ENCODE data around the gene THOC6. TPM values are rescaled to one million over a fixed set of nuclear protein-coding genes. Genes with fewer than 3 reads are reported as not detected.

The THOC6 gene
- total and polyA plus RNA-seq, 2 donors (not counting 3 experiments of a cell fraction or from before 2014, with no cell fraction given): 23.9 to 39.3 TPM

DNA sequence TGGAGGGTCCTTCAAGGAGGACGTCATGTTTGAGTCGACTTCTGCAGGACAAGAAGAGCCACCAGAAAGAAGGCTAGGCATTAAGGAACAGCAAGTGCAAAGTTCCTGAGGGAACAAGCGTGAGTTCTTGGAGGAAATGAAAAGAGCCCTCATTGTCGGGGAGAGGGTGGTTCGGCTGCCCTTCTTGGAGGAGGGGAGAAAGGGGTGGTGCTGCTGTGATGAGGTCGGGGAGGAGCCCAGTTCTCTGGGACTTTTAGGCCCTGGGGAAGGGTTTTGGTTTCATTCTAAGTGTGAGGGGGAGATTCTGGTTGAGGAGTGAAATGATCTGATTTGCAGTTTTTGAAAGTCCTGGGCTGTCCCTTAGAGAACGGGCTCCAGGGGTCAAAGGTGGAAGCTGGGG, 8.8 kb downstream of the THOC6 start:
- TF ChIP-seq FOS (IDR thresholded peaks at IDR 0.05; ENCODE audit: borderline replicate concordance, insufficient read depth, low read length) (no peak), MYC (IDR thresholded peaks at IDR 0.05; ENCODE audit: low read depth, low read length) (no peak), JUN (IDR thresholded peaks at IDR 0.05; ENCODE audit: borderline replicate concordance, insufficient read depth, insufficient read length, low read depth) (no peak), GATA2 (IDR thresholded peaks at IDR 0.05; ENCODE audit: insufficient read depth, insufficient read length, low read depth, low read length) (no peak), POLR2A (IDR thresholded peaks at IDR 0.05; ENCODE audit: low read depth, low read length) (no peak), POLR2AphosphoS5 (IDR thresholded peaks at IDR 0.05; ENCODE audit: insufficient read depth, low read depth, low read length) (no peak), EZH2 (IDR thresholded peaks at IDR 0.05; ENCODE audit: borderline replicate concordance, low read depth, low read length, severe bottlenecking) (no peak)
- TF ChIP-seq, protein P1, sequence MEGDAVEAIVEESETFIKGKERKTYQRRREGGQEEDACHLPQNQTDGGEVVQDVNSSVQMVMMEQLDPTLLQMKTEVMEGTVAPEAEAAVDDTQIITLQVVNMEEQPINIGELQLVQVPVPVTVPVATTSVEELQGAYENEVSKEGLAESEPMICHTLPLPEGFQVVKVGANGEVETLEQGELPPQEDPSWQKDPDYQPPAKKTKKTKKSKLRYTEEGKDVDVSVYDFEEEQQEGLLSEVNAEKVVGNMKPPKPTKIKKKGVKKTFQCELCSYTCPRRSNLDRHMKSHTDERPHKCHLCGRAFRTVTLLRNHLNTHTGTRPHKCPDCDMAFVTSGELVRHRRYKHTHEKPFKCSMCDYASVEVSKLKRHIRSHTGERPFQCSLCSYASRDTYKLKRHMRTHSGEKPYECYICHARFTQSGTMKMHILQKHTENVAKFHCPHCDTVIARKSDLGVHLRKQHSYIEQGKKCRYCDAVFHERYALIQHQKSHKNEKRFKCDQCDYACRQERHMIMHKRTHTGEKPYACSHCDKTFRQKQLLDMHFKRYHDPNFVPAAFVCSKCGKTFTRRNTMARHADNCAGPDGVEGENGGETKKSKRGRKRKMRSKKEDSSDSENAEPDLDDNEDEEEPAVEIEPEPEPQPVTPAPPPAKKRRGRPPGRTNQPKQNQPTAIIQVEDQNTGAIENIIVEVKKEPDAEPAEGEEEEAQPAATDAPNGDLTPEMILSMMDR (IDR thresholded peaks at IDR 0.05; ENCODE audit: extremely low read depth in 1 of 2, insufficient read depth in 1 of 2, low read depth in 1 of 2, low read length in 2 of 2): no peak
- TF ChIP-seq, protein P2, sequence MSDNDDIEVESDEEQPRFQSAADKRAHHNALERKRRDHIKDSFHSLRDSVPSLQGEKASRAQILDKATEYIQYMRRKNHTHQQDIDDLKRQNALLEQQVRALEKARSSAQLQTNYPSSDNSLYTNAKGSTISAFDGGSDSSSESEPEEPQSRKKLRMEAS (IDR thresholded peaks at IDR 0.05; ENCODE audit: insufficient read depth, insufficient read length): no peak
- dilution Hi-C loops (cut with MboI; ENCODE audit: extremely low pct_ligation_motif_present, low sequenced_read_pairs) (no loop called here), intact Hi-C loops (cut with micrococcal nuclease) (no loop called here)
- no peak for FAIRE-seq
- no peak for DNase-seq (ENCODE audit: low read depth, low spot score)
- CTCF ChIA-PET: interaction anchor here (1.1 to 8.8 kb wide), 11 partner anchors 12 to 133 kb away, joined by 4 to 200 read pairs (median 7); partner anchors contain the start of gene MMP25
- Histone ChIP-seq H3K36me3 (ENCODE audit: control insufficient read depth in 2 of 2, extremely low read depth in 1 of 2, insufficient read depth in 2 of 2, low read length in 2 of 2) (no peaks in the 10 kb centered on the region), H3K9ac (replicated peaks; ENCODE audit: extremely low read depth, insufficient read depth, low read length) (no peak overlapping the region), H3K27ac (ENCODE audit: insufficient read depth, low read depth, low read length) (no peak overlapping the region), H3K4me2 (ENCODE audit: insufficient read depth, low read length) (no peak overlapping the region), H4K20me1 (replicated peaks; ENCODE audit: control insufficient read depth, extremely low read depth, insufficient read depth, low read length) (no peaks in the 10 kb centered on the region), H3K79me2 (ENCODE audit: control insufficient read depth, insufficient read depth, low read length) (no peaks in the 10 kb centered on the region), H2AFZ (ENCODE audit: low read depth, low read length) (no peak overlapping the region), H3K9me3 (replicated peaks; ENCODE audit: control insufficient read depth, insufficient read depth, low read length) (no peaks in the 10 kb centered on the region), H3K27me3 (ENCODE audit: control insufficient read depth in 2 of 2, insufficient read depth in 2 of 2, low read length in 2 of 2) (peaks cover 57 to 65% of the 10 kb centered on the region in 2 experiments), H3K9me1 (replicated peaks; ENCODE audit: control insufficient read depth, extremely low read depth, insufficient read depth, low read length) (no peaks in the 10 kb centered on the region), H3K4me3 (replicated peaks in 1 of 3; ENCODE audit: insufficient read depth in 1 of 3, low read depth in 1 of 3, low read length in 3 of 3) (no peak overlapping the region), H3K4me1 (ENCODE audit: control insufficient read depth, extremely low read depth, insufficient read depth, low read length) (no peaks in the 10 kb centered on the region)
- no TSS peak for BruUV-seq (replicated peaks)
- POLR2A ChIA-PET: no interaction called here

Data from endothelial cell of umbilical vein (primary cell).